NCI-H1930 (cell line): ENCODE results near the gene EFCAB6.

ENCODE experiments used
- DNase-seq, 2 experiments: peaks; one replicate each; lab custom pipeline; 2025; lab: John Stamatoyannopoulos, UW

The EFCAB6 gene

GRCh38 chr22:43828998-43829782 is 17.1 kb upstream of the EFCAB6 start:
- no peak for DNase-seq

- no peak for DNase-seq
Observed at GRCh38 chr22:43828725-43828997, 16.6 kb upstream of the EFCAB6 start.

GRCh38 chr22:43827926-43828724 is 16.0 kb upstream of the EFCAB6 start:
- no peak for DNase-seq

- DNase-seq, result no peak
Observed at GRCh38 chr22:43827003-43827735, 15.1 kb upstream of the EFCAB6 start.

GRCh38 chr22:43826142-43827002 is 14.3 kb upstream of the EFCAB6 start:
- no peak for DNase-seq

GRCh38 chr22:43825651-43826050 is 13.5 kb upstream of the EFCAB6 start:
- DNase-seq, result no peak

- DNase-seq, result no peak
Observed at GRCh38 chr22:43824724-43825420, 12.8 kb upstream of the EFCAB6 start.

- DNase-seq, result no peak
Observed at GRCh38 chr22:43823911-43824665, 12.0 kb upstream of the EFCAB6 start.

GRCh38 chr22:43823353-43823908 is 11.3 kb upstream of the EFCAB6 start:
- DNase-seq, result no peak

- no peak for DNase-seq
Observed at GRCh38 chr22:43821606-43822425, 9.7 kb upstream of the EFCAB6 start.

GRCh38 chr22:43820651-43821305 is 8.7 kb upstream of the EFCAB6 start:
- DNase-seq, result no peak

GRCh38 chr22:43819931-43820640 is 8.0 kb upstream of the EFCAB6 start:
- DNase-seq, result no peak

- no peak for DNase-seq
Observed at GRCh38 chr22:43819421-43819921, 7.4 kb upstream of the EFCAB6 start.

GRCh38 chr22:43818981-43819380 is 6.9 kb upstream of the EFCAB6 start:
- DNase-seq, result no peak

GRCh38 chr22:43817402-43817801 is 5.3 kb upstream of the EFCAB6 start:
- DNase-seq, result no peak

GRCh38 chr22:43814264-43814663 is 2.2 kb upstream of the EFCAB6 start:
- no peak for DNase-seq

GRCh38 chr22:43812890-43813289 is 785 bp upstream of the EFCAB6 start:
- no peak for DNase-seq

- no peak for DNase-seq
Observed at GRCh38 chr22:43811777-43812148, 342 bp downstream of the EFCAB6 start.
